H1 (cell line): ENCODE results near the gene SMARCC1. TPM values are rescaled to one million over a fixed set of nuclear protein-coding genes. Genes with fewer than 3 reads are reported as not detected.

ENCODE experiments used
- CTCF ChIA-PET: fragments of 300-600 bp; sonication (Branson Sonifier 250); formaldehyde crosslinking; loops from one replicate; lab custom pipeline; 2021; ENCODE audit not compliant: partially characterized antibody; lab: Charles Lee
- POLR2A ChIA-PET: fragments of 300-600 bp; sonication (Branson Sonifier 250); formaldehyde crosslinking; loops from one replicate; lab custom pipeline; 2021; ENCODE audit warnings: inconsistent platforms; ENCODE audit not compliant: partially characterized antibody; lab: Charles Lee
- DNase-seq, 2 experiments: peaks; one replicate each; pipeline versions ENCODE4 v3.0.0 to v3.0.0-alpha.2; 2010 to 2022; ENCODE audit warnings: low spot score in 2 of 2, low read depth in 1 of 2, mixed read lengths in 1 of 2
- FAIRE-seq: peaks from 2 replicates; lab custom pipeline; 2011; peaks lifted over from hg19 to GRCh38; lab: Jason Lieb, UNC
- H2AFZ ChIP-seq: 2 replicates; pipeline ENCODE4 v1.8.1; 2012; ENCODE audit warnings: low read length, inconsistent platforms
- H2AK5ac ChIP-seq: 2 replicates; pipeline ENCODE4 v1.6.1; 2013; ENCODE audit warnings: low read depth, low read length
- H2BK120ac ChIP-seq: replicated peaks from 2 replicates; pipeline ENCODE3; 2013; ENCODE audit warnings: low read depth, low read length, inconsistent platforms
- H2BK12ac ChIP-seq: 2 replicates; pipeline ENCODE4 v1.6.1; 2013; ENCODE audit warnings: low read depth, low read length
- H2BK15ac ChIP-seq: 2 replicates; pipeline ENCODE4 v1.6.1; 2013; ENCODE audit warnings: low read length
- H2BK20ac ChIP-seq: 2 replicates; pipeline ENCODE4 v1.6.1; 2013; ENCODE audit warnings: low read length
- H2BK5ac ChIP-seq: 2 replicates; pipeline ENCODE4 v1.6.1; 2013; ENCODE audit warnings: low read depth, low read length
- H3K14ac ChIP-seq: 2 replicates; pipeline ENCODE4 v1.6.1; 2013; ENCODE audit warnings: inconsistent platforms; ENCODE audit not compliant: insufficient read length
- H3K18ac ChIP-seq: 2 replicates; pipeline ENCODE4 v1.6.1; 2013; ENCODE audit warnings: low read length; ENCODE audit errors: extremely low read depth
- H3K23ac ChIP-seq: 2 replicates; pipeline ENCODE4 v1.6.1; 2013; ENCODE audit warnings: inconsistent platforms; ENCODE audit not compliant: insufficient read length
- H3K23me2 ChIP-seq: 2 replicates; pipeline ENCODE4 v1.6.1; 2013; ENCODE audit warnings: low read depth, low read length
- H3K27ac ChIP-seq: 2 replicates; pipeline ENCODE4 v1.6.1; 2011; ENCODE audit warnings: low read depth, low read length, inconsistent platforms
- H3K27me3 ChIP-seq, 4 experiments: replicated peaks in 1 of 4; 1 replicate in 1 of 4; 2 replicates in 3 of 4; pipeline versions ENCODE4 v1.6.1 to v1.8.1; 2011 to 2013; ENCODE audit warnings: low read length in 3 of 4, mild to moderate bottlenecking in 3 of 4, inconsistent platforms in 2 of 4, mixed read lengths in 2 of 4, moderate library complexity in 1 of 4; ENCODE audit not compliant: control insufficient read depth in 3 of 4, insufficient read depth in 3 of 4; ENCODE audit errors: extremely low read depth in 1 of 4
- H3K36me3 ChIP-seq, 4 experiments: 2 replicates each; pipeline versions ENCODE4 v1.6.1 to v1.8.1; 2011 to 2013; ENCODE audit warnings: mild to moderate bottlenecking in 4 of 4, low read length in 3 of 4, moderate library complexity in 2 of 4, control low read depth in 1 of 4, inconsistent platforms in 1 of 4; ENCODE audit not compliant: insufficient read depth in 4 of 4, control insufficient read depth in 2 of 4
- H3K4ac ChIP-seq: replicated peaks from 2 replicates; pipeline ENCODE3; 2013; ENCODE audit warnings: low read length, low read depth, mixed read lengths, inconsistent platforms; ENCODE audit not compliant: insufficient read length
- H3K4me1 ChIP-seq, 4 experiments: replicated peaks in 1 of 4; 1 replicate in 1 of 4; 2 replicates in 3 of 4; pipeline versions ENCODE4 v1.6.1 to v1.8.1; 2011 to 2013; ENCODE audit warnings: low read length in 3 of 4, inconsistent platforms in 2 of 4, mixed read lengths in 1 of 4; ENCODE audit not compliant: insufficient read depth in 4 of 4, control insufficient read depth in 3 of 4
- H3K4me2 ChIP-seq, 2 experiments: 2 replicates each; pipeline versions ENCODE4 v1.6.1 to v1.8.1; 2011 to 2013; ENCODE audit warnings: low read depth in 2 of 2, low read length in 2 of 2, control low read depth in 1 of 2, inconsistent platforms in 1 of 2, mild to moderate bottlenecking in 1 of 2; ENCODE audit not compliant: insufficient read depth in 1 of 2
- H3K4me3 ChIP-seq, 4 experiments: fragments of 200-600, 300-600 bp in 1 of 4; sonication (generic), shearing (Covaris generic), sonication (Bioruptor Twin) in 1 of 4; 2 replicates each; pipeline versions ENCODE4 v1.5.1 to v1.8.1; 2011 to 2016; ENCODE audit warnings: low read length in 4 of 4, low read depth in 3 of 4, control low read depth in 2 of 4, inconsistent platforms in 2 of 4, mild to moderate bottlenecking in 2 of 4, mixed read lengths in 1 of 4, moderate library complexity in 1 of 4; ENCODE audit not compliant: insufficient read depth in 2 of 4; ENCODE audit errors: extremely low read depth in 1 of 4
- H3K56ac ChIP-seq: replicated peaks from 2 replicates; pipeline ENCODE3; 2013; ENCODE audit warnings: low read depth, mild to moderate bottlenecking, mixed read lengths, low read length, inconsistent platforms; ENCODE audit not compliant: insufficient read length
- H3K79me1 ChIP-seq: 2 replicates; pipeline ENCODE4 v1.6.1; 2013; ENCODE audit warnings: low read depth, low read length, control low read depth
- H3K79me2 ChIP-seq, 2 experiments: 2 replicates each; pipeline versions ENCODE4 v1.6.1 to v1.8.1; 2012 to 2013; ENCODE audit warnings: low read length in 2 of 2, mild to moderate bottlenecking in 2 of 2, inconsistent platforms in 1 of 2; ENCODE audit not compliant: insufficient read depth in 2 of 2, control insufficient read depth in 1 of 2
- H3K9ac ChIP-seq, 4 experiments: replicated peaks in 1 of 4; 1 replicate in 1 of 4; 2 replicates in 3 of 4; pipeline versions ENCODE4 v1.6.1 to v1.8.1; 2011 to 2013; ENCODE audit warnings: low read depth in 3 of 4, low read length in 3 of 4, control low read depth in 2 of 4, mild to moderate bottlenecking in 2 of 4, moderate library complexity in 2 of 4, inconsistent platforms in 1 of 4; ENCODE audit errors: extremely low read depth in 1 of 4
- H3K9me3 ChIP-seq, 2 experiments: 2 replicates each; pipeline versions ENCODE4 v1.6.1 to v1.8.1; 2012 to 2013; ENCODE audit warnings: mild to moderate bottlenecking in 2 of 2, moderate library complexity in 2 of 2, control low read depth in 1 of 2, inconsistent platforms in 1 of 2, low read depth in 1 of 2, low read length in 1 of 2, mixed read lengths in 1 of 2; ENCODE audit not compliant: insufficient read depth in 2 of 2
- H4K20me1 ChIP-seq, 2 experiments: replicated peaks in 1 of 2; 2 replicates each; pipeline versions ENCODE3 to v1.8.1; 2011 to 2013; ENCODE audit warnings: inconsistent platforms in 2 of 2, low read length in 2 of 2, mild to moderate bottlenecking in 1 of 2; ENCODE audit not compliant: insufficient read depth in 2 of 2, control insufficient read depth in 1 of 2
- H4K5ac ChIP-seq: 2 replicates; pipeline ENCODE4 v1.6.1; 2013; ENCODE audit warnings: low read length, low read depth, mixed read lengths, inconsistent platforms; ENCODE audit not compliant: insufficient read length
- H4K8ac ChIP-seq: 2 replicates; pipeline ENCODE4 v1.8.0; 2013; ENCODE audit warnings: mild to moderate bottlenecking, moderate library complexity, low read length, inconsistent platforms; ENCODE audit not compliant: insufficient read depth; ENCODE audit errors: extremely low read depth
- H4K91ac ChIP-seq: replicated peaks from 2 replicates; pipeline ENCODE3; 2013; ENCODE audit warnings: low read length, mixed read lengths, inconsistent platforms; ENCODE audit not compliant: insufficient read length
- HDAC2 ChIP-seq, 2 experiments: fragments of 300-600 bp in 1 of 2; sonication (generic) in 1 of 2; IDR thresholded peaks; 2 replicates each; pipeline ENCODE4 v1.6.1; 2011 to 2012; ENCODE audit warnings: low read depth in 2 of 2, low read length in 2 of 2, mild to moderate bottlenecking in 2 of 2, moderate library complexity in 2 of 2, borderline replicate concordance in 1 of 2, inconsistent platforms in 1 of 2
- KDM5A ChIP-seq: fragments of 200-600 bp; IDR thresholded peaks from 2 replicates; pipeline ENCODE4 v1.7.1; 2012; ENCODE audit warnings: mild to moderate bottlenecking, low read length, inconsistent platforms, mixed read lengths
- POU5F1 ChIP-seq: IDR thresholded peaks from 2 replicates; pipeline ENCODE4 v1.6.1; 2011; ENCODE audit warnings: low read depth, mild to moderate bottlenecking, low read length, moderate library complexity
- YY1 ChIP-seq: IDR thresholded peaks from 2 replicates; pipeline ENCODE4 v1.6.1; 2011; ENCODE audit warnings: low read depth, mild to moderate bottlenecking, low read length
- WGBS, 2 experiments: shearing (Covaris generic) in 1 of 2; methylation state at CpG; one replicate each; pipeline versions ENCODE4 v1.1.6 to v1.1.7; 2013 to 2015; ENCODE audit warnings: low lambda C conversion rate in 2 of 2, mixed read lengths in 2 of 2, inconsistent platforms in 1 of 2, low coverage in 1 of 2, missing lambda C conversion rate in 1 of 2; ENCODE audit not compliant: insufficient replicate concordance in 2 of 2, insufficient coverage in 1 of 2, insufficient read length in 1 of 2; ENCODE audit errors: extremely low coverage in 1 of 2, missing lambda C conversion rate in 1 of 2; 5-methylcytosine and 5-hydroxymethylcytosine counted together
- polyA plus RNA-seq, 7 experiments: library from polyadenylated mRNA; depleted of rRNA in 3 of 7; stranded (reverse) in 5 of 7; unstranded in 2 of 7; fragments of >200 nt in 5 of 7; fragments of 200-250 nt in 2 of 7; gene quantifications; 1 replicate in 5 of 7; 2 replicates in 1 of 7; 4 replicates in 1 of 7; pipeline versions ENCODE4 v1.2.1 to v1.2.3, GENCODE V29; 2011 to 2013; ENCODE audit warnings: missing spikeins in 2 of 7, mixed read lengths in 2 of 7
- total RNA-seq: library from RNA; stranded (reverse); fragmentation: NEBNext Ultra II Directional; extraction: Animal tissue kit (Norgen Biotek cat#: 25700); gene quantifications from 2 replicates; pipeline ENCODE4 v1.2.1, GENCODE V29; 2021

SMARCC1 gene
- total and polyA plus RNA-seq, 2 of the 8 experiments (the other 6 are each of a cell fraction or from before 2014, with no cell fraction given), result 64.1 to 335 TPM

- CTCF ChIA-PET, result no interaction called here
- 94% methylated on average over 2 of the region's 2 CpGs; no CpG with 5 or more reads in 1 of the 2 experiments for WGBS, 2 experiments
- no peak overlapping the region for H4K91ac ChIP-seq
- H3K27ac ChIP-seq, result no peak overlapping the region
- no peak overlapping the region for H4K8ac ChIP-seq
- FAIRE-seq (no peak), DNase-seq (no peak)
- no peak overlapping the region for H2AFZ ChIP-seq
- no peaks in the 10 kb centered on the region for H3K27me3 ChIP-seq
- no peak overlapping the region for H3K4me3 ChIP-seq
- no peak overlapping the region for H3K4ac ChIP-seq
- H2BK20ac ChIP-seq, result no peak overlapping the region
- H3K79me1 ChIP-seq, result no peaks in the 10 kb centered on the region
- H2BK5ac ChIP-seq, result no peak overlapping the region
- H2AK5ac ChIP-seq, result no peak overlapping the region
- H2BK120ac ChIP-seq, result no peak overlapping the region
- H3K4me1 ChIP-seq, result no peaks in the 10 kb centered on the region
- peaks cover 0 to 13% of the 10 kb centered on the region in 2 experiments; a peak in 1 of 4 replicates for H3K79me2 ChIP-seq
- no peak overlapping the region for H2BK12ac ChIP-seq
- peaks cover 8 to 67% (median 56%) of the 10 kb centered on the region in 4 experiments for H3K36me3 ChIP-seq
- no peak for TF ChIP-seq YY1
- no peak for TF ChIP-seq POU5F1
- TF ChIP-seq HDAC2 (IDR thresholded peaks at IDR 0.05; ENCODE audit: borderline replicate concordance in 1 of 2, low read depth in 2 of 2, low read length in 2 of 2), result no peak
- no peak for TF ChIP-seq KDM5A
- TF ChIP-seq, all 59 proteins: peak for 0
- H3K18ac ChIP-seq, result no peak overlapping the region
- no peak overlapping the region for H3K4me2 ChIP-seq
- POLR2A ChIA-PET, result no interaction called here
- no peak overlapping the region for H3K14ac ChIP-seq
- no peaks in the 10 kb centered on the region for H3K9me3 ChIP-seq
- no peak overlapping the region for H3K9ac ChIP-seq
- H4K5ac ChIP-seq, result no peak overlapping the region
- H3K23ac ChIP-seq, result no peak overlapping the region
- no peak overlapping the region for H2BK15ac ChIP-seq
- H3K56ac ChIP-seq, result no peak overlapping the region
- no peaks in the 10 kb centered on the region for H3K23me2 ChIP-seq
- peaks cover 0 to 7% of the 10 kb centered on the region in 2 experiments for H4K20me1 ChIP-seq
Observed at GRCh38 chr3:47636921-47637320, 144.8 kb downstream of the SMARCC1 start.
